Trophoblast cell (in vitro differentiated cells and primary cell): ENCODE measurements around the gene HPSE2.

Source experiments
- DNase-seq, 2 donors: peaks; one replicate each; pipeline ENCODE4 v3.0.0-alpha.2; 2016
- H2AFZ ChIP-seq: 2 replicates; pipeline ENCODE4 v1.6.1; 2013; ENCODE audit warnings: low read length, moderate library complexity, mild to moderate bottlenecking; ENCODE audit not compliant: insufficient read depth, poor library complexity
- H2AK5ac ChIP-seq: 2 replicates; pipeline ENCODE4 v1.6.1; 2013; ENCODE audit warnings: mild to moderate bottlenecking, low read length
- H2BK120ac ChIP-seq: 2 replicates; pipeline ENCODE4 v1.6.1; 2013; ENCODE audit warnings: low read length, mild to moderate bottlenecking, moderate library complexity; ENCODE audit not compliant: insufficient read depth, poor library complexity
- H2BK12ac ChIP-seq: 2 replicates; pipeline ENCODE4 v1.6.1; 2013; ENCODE audit warnings: mild to moderate bottlenecking, low read length, moderate library complexity
- H2BK5ac ChIP-seq: 2 replicates; pipeline ENCODE4 v1.6.1; 2013; ENCODE audit warnings: low read length, low read depth, moderate library complexity, mild to moderate bottlenecking; ENCODE audit not compliant: poor library complexity
- H3K14ac ChIP-seq: 2 replicates; pipeline ENCODE4 v1.6.1; 2013; ENCODE audit warnings: mild to moderate bottlenecking, low read length
- H3K18ac ChIP-seq: 2 replicates; pipeline ENCODE4 v1.6.1; 2013; ENCODE audit warnings: mild to moderate bottlenecking, low read length
- H3K23ac ChIP-seq: 2 replicates; pipeline ENCODE4 v1.6.1; 2013; ENCODE audit warnings: low read length
- H3K27ac ChIP-seq: 2 replicates; pipeline ENCODE4 v1.5.1; 2013; ENCODE audit warnings: low read depth, mild to moderate bottlenecking, inconsistent platforms, low read length, moderate library complexity
- H3K27me3 ChIP-seq: 2 replicates; pipeline ENCODE4 v1.6.1; 2013; ENCODE audit warnings: inconsistent platforms, mild to moderate bottlenecking, low read length, moderate library complexity; ENCODE audit not compliant: insufficient read depth
- H3K36me3 ChIP-seq, 2 experiments: 1 replicate in 1 of 2; 2 replicates in 1 of 2; pipeline ENCODE4 v1.6.1; 2013; ENCODE audit warnings: low read length in 2 of 2, mild to moderate bottlenecking in 2 of 2, moderate library complexity in 1 of 2; ENCODE audit not compliant: insufficient read depth in 2 of 2, control insufficient read depth in 1 of 2
- H3K4ac ChIP-seq: 2 replicates; pipeline ENCODE4 v1.6.1; 2013; ENCODE audit warnings: low read depth, mild to moderate bottlenecking, low read length, moderate library complexity
- H3K4me1 ChIP-seq, 2 experiments: 1 replicate in 1 of 2; 2 replicates in 1 of 2; pipeline ENCODE4 v1.6.1; 2013; ENCODE audit warnings: low read length in 2 of 2, mild to moderate bottlenecking in 2 of 2, moderate library complexity in 1 of 2; ENCODE audit not compliant: insufficient read depth in 2 of 2, control insufficient read depth in 1 of 2
- H3K4me2 ChIP-seq: 2 replicates; pipeline ENCODE4 v1.6.1; 2013; ENCODE audit warnings: inconsistent platforms, mild to moderate bottlenecking, low read length, moderate library complexity
- H3K4me3 ChIP-seq: 2 replicates; pipeline ENCODE4 v1.5.1; 2013; ENCODE audit warnings: mild to moderate bottlenecking, low read depth, low read length, inconsistent platforms
- H3K79me1 ChIP-seq: one replicate; pipeline ENCODE4 v1.6.1; 2013; ENCODE audit warnings: low read length
- H3K79me2 ChIP-seq: 2 replicates; pipeline ENCODE4 v1.6.1; 2013; ENCODE audit warnings: low read length, mild to moderate bottlenecking; ENCODE audit not compliant: control insufficient read depth, insufficient read depth, poor library complexity
- H3K9ac ChIP-seq: 2 replicates; pipeline ENCODE4 v1.6.1; 2013; ENCODE audit warnings: mild to moderate bottlenecking, low read length
- H3K9me3 ChIP-seq: 2 replicates; pipeline ENCODE4 v1.6.1; 2013; ENCODE audit warnings: low read depth, mild to moderate bottlenecking, control low read depth, inconsistent platforms, low read length; ENCODE audit not compliant: insufficient read depth
- H4K12ac ChIP-seq: 2 replicates; pipeline ENCODE4 v1.6.1; 2013; ENCODE audit warnings: low read depth, mild to moderate bottlenecking, low read length, moderate library complexity
- H4K8ac ChIP-seq: 2 replicates; pipeline ENCODE4 v1.6.1; 2013; ENCODE audit warnings: low read depth, mild to moderate bottlenecking, low read length, moderate library complexity
- H4K91ac ChIP-seq: one replicate; pipeline ENCODE4 v1.6.1; 2013; ENCODE audit warnings: low read depth, mild to moderate bottlenecking, low read length, moderate library complexity
- WGBS: extraction: QIAGEN DNeasy Blood & Tissue Kit; methylation state at CpG from one replicate; pipeline ENCODE4 v1.1.7; 2013; ENCODE audit warnings: missing lambda C conversion rate; ENCODE audit not compliant: insufficient read length, insufficient coverage; ENCODE audit errors: extremely low coverage; 5-methylcytosine and 5-hydroxymethylcytosine counted together

HPSE2 gene

GRCh38 chr10:99005254-99005653, 230.4 kb downstream of the HPSE2 start:
- Histone ChIP-seq H3K4me1 (no peaks in the 10 kb centered on the region), H3K14ac (no peak overlapping the region), H3K9me3 (peaks cover 7% of the 10 kb centered on the region), H2AK5ac (no peak overlapping the region), H3K27me3 (no peaks in the 10 kb centered on the region), H3K18ac (no peak overlapping the region), H2AFZ (no peak overlapping the region), H4K12ac (no peak overlapping the region), H4K91ac (no peak overlapping the region), H3K9ac (no peak overlapping the region), H3K23ac (no peak overlapping the region), H3K4ac (no peak overlapping the region), H3K36me3 (no peaks in the 10 kb centered on the region), H2BK5ac (no peak overlapping the region), H2BK120ac (no peak overlapping the region), H3K4me2 (no peak overlapping the region), H2BK12ac (no peak overlapping the region), H3K79me2 (no peaks in the 10 kb centered on the region), H3K4me3 (no peak overlapping the region), H3K79me1 (no peaks in the 10 kb centered on the region), H4K8ac (no peak overlapping the region), H3K27ac (no peak overlapping the region)
- DNase-seq: no peak
- WGBS: 100% methylated on average over 1 of the region's 1 CpG

- H4K8ac ChIP-seq: no peak overlapping the region
- H2BK12ac ChIP-seq: no peak overlapping the region
- no peak overlapping the region for H3K4me2 ChIP-seq
- WGBS: no CpG with 5 or more reads among the region's 1 CpG
- H4K12ac ChIP-seq: no peak overlapping the region
- no peak overlapping the region for H3K27ac ChIP-seq
- no peak overlapping the region for H3K14ac ChIP-seq
- no peak overlapping the region for H3K23ac ChIP-seq
- H3K9me3 ChIP-seq: peaks cover 7% of the 10 kb centered on the region
- no peak for DNase-seq
- no peak overlapping the region for H2AK5ac ChIP-seq
- no peaks in the 10 kb centered on the region for H3K36me3 ChIP-seq
- H3K79me2 ChIP-seq: no peaks in the 10 kb centered on the region
- H3K9ac ChIP-seq: no peak overlapping the region
- no peak overlapping the region for H3K18ac ChIP-seq
- no peaks in the 10 kb centered on the region for H3K27me3 ChIP-seq
- H3K79me1 ChIP-seq: no peaks in the 10 kb centered on the region
- no peak overlapping the region for H2BK120ac ChIP-seq
- no peak overlapping the region for H3K4ac ChIP-seq
- H4K91ac ChIP-seq: no peak overlapping the region
- H2AFZ ChIP-seq: no peak overlapping the region
- no peak overlapping the region for H2BK5ac ChIP-seq
- no peaks in the 10 kb centered on the region for H3K4me1 ChIP-seq
- H3K4me3 ChIP-seq: no peak overlapping the region
Measured at GRCh38 chr10:99004738-99005137, 230.9 kb downstream of the HPSE2 start.

- Histone ChIP-seq H4K8ac (no peak overlapping the region), H3K23ac (no peak overlapping the region), H3K79me2 (no peaks in the 10 kb centered on the region), H3K36me3 (no peaks in the 10 kb centered on the region), H3K27ac (no peak overlapping the region), H3K79me1 (no peaks in the 10 kb centered on the region), H3K4me2 (no peak overlapping the region), H3K14ac (no peak overlapping the region), H2BK120ac (no peak overlapping the region), H2BK12ac (no peak overlapping the region), H2BK5ac (no peak overlapping the region), H4K12ac (no peak overlapping the region), H3K4me1 (no peaks in the 10 kb centered on the region), H3K4ac (no peak overlapping the region), H3K9ac (no peak overlapping the region), H3K9me3 (peaks cover 7% of the 10 kb centered on the region), H2AK5ac (no peak overlapping the region), H4K91ac (no peak overlapping the region), H3K4me3 (no peak overlapping the region), H3K27me3 (no peaks in the 10 kb centered on the region), H2AFZ (no peak overlapping the region), H3K18ac (no peak overlapping the region)
- no CpG with 5 or more reads among the region's 1 CpG for WGBS
- no peak for DNase-seq
Measured at GRCh38 chr10:99002392-99002791, 233.3 kb downstream of the HPSE2 start.

- H3K9ac ChIP-seq: no peak overlapping the region
- H2BK120ac ChIP-seq: no peak overlapping the region
- no peak overlapping the region for H3K4me2 ChIP-seq
- no peak overlapping the region for H3K4me3 ChIP-seq
- no peak overlapping the region for H3K14ac ChIP-seq
- no peak overlapping the region for H3K18ac ChIP-seq
- H3K27me3 ChIP-seq: no peaks in the 10 kb centered on the region
- no peak overlapping the region for H2BK12ac ChIP-seq
- no peaks in the 10 kb centered on the region for H3K36me3 ChIP-seq
- no CpG with 5 or more reads among the region's 4 CpGs for WGBS
- no peaks in the 10 kb centered on the region for H3K4me1 ChIP-seq
- no peak overlapping the region for H2BK5ac ChIP-seq
- no peaks in the 10 kb centered on the region for H3K79me2 ChIP-seq
- no peak overlapping the region for H4K91ac ChIP-seq
- H4K12ac ChIP-seq: no peak overlapping the region
- no peak overlapping the region for H4K8ac ChIP-seq
- no peak for DNase-seq
- no peak overlapping the region for H3K4ac ChIP-seq
- H2AFZ ChIP-seq: no peak overlapping the region
- no peak overlapping the region for H2AK5ac ChIP-seq
- no peaks in the 10 kb centered on the region for H3K79me1 ChIP-seq
- no peaks in the 10 kb centered on the region for H3K9me3 ChIP-seq
- H3K23ac ChIP-seq: no peak overlapping the region
- no peak overlapping the region for H3K27ac ChIP-seq
Measured at GRCh38 chr10:98997596-98997995, 238.1 kb downstream of the HPSE2 start.
